GM10266 (cell line): ENCODE results near the gene OLFM3.

Experiments used
- DNase-seq: peaks from one replicate; pipeline ENCODE4 v3.0.0; 2012; ENCODE audit errors: extremely low spot score
- CTCF ChIP-seq: IDR thresholded peaks from 2 replicates; pipeline ENCODE4 v1.5.1; 2012; ENCODE audit warnings: mild to moderate bottlenecking, low read depth; ENCODE audit not compliant: control insufficient read depth, insufficient read depth; ENCODE audit errors: missing control alignments

Gene OLFM3

GRCh38 chr1:101841824-101842223 lies 154.9 kb downstream of the OLFM3 start:
- no peak for DNase-seq
- no peak for TF ChIP-seq CTCF

DNA sequence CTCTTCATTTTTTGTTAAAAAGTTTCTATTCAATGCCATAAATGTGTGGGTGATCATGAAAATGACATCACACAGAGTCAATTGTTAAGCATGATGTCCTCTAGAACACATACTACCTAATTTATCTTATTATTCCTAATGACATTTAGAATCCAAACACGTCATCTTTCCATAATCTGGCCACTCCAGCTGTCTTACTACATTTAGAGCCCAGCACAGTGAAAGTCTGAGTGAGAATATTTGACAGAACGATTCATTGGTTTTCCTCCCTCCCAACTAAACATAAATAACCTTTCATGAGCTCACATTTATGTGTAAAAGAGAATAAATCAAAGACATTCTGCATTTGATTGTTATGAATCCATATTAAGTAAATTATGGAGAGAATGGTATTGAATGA lies 160.7 kb downstream of the OLFM3 start:
- DNase-seq = no peak
- no peak for TF ChIP-seq CTCF

DNA sequence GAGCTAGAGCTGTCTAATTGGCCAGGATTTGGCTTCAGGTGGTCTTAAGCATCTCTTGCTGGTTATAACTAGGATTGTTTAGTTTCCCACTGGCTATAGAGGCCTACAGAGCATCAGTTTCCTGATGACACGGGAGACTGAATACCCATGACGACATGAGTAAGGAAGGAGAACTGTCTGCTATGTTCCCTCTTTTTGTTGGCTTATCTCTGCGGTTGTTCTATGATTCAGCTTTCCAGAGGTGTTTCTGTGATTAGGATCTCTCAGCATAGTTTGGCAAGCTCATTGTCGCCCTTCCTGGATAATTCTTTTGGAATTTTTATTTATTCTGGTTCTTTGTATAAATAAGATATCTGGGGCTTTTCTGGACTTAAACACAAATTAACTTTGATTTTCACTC lies 163.4 kb downstream of the OLFM3 start:
- TF ChIP-seq CTCF = no peak
- DNase-seq = no peak

DNA sequence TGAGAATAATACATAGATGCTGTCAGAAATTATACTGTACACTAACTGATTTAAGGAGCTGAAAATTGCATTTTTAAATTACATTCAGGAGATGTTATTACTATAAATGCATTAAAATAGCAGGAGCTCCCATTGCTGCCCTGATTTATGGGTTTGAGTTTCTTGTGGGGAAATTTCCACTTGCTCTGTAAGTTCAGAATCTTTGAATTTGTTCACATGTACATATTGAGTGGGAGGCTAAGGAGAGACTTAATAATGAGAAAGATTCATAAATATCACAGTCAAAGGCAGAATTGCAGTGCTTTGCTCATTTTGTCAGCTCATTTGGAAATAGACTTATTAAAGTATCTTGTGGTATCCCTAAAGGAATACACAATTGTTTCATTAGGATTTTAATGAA lies 170.3 kb downstream of the OLFM3 start:
- no peak for DNase-seq
- no peak for TF ChIP-seq CTCF

GRCh38 chr1:101820071-101820470 lies 176.7 kb downstream of the OLFM3 start:
- peak; percentile 21 for TF ChIP-seq CTCF
- DNase-seq = no peak

DNA sequence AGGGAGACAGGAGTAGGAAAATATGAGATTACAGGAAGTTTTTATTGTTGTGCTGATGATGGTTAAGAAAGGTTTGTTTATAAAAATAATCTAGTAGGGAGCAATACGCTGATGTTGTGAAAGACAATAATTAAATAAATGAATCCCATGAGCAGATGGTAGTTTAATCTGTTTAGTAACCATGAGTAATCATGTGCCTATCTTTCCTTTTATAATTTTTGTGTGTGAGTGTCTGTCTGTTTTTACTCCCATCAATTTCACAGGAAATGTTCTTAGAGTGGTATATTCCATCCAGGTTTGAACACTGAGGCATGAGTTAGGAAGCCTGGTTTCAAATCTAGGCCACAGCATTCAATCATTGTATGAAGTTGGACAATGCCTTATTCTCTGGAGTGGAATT lies 180.5 kb downstream of the OLFM3 start:
- TF ChIP-seq CTCF = no peak
- DNase-seq = no peak

- no peak for DNase-seq
- no peak for TF ChIP-seq CTCF
Measured at GRCh38 chr1:101798417-101798816, 198.3 kb downstream of the OLFM3 start.
